Activated T-helper 17 cell treated with anti-CD3 and anti-CD28 coated beads, Interleukin-2, amount 50 U/mL, for 72 hours (primary cell): ENCODE results near the gene TTLL5. TPM values are rescaled to one million over a fixed set of nuclear protein-coding genes. Genes with fewer than 3 reads are reported as not detected.
"Not testable (repeated sequence)": the region's sequence is repeated elsewhere in the genome, so short reads cannot be mapped to it uniquely, and the experiment has no call there.

Experiments used
- ATAC-seq: fragments of 150-1000 bp; cut with Tn5 transposase; replicated peaks from 2 replicates; pipeline ENCODE4 v1.10.0; 2021; ENCODE audit warnings: mild to moderate bottlenecking, moderate library complexity
- H3K27ac Mint-ChIP-seq: one replicate; pipeline ENCODE4 v1.8.0; 2022; ENCODE audit warnings: mixed read lengths
- H3K27me3 Mint-ChIP-seq: one replicate; pipeline ENCODE4 v1.8.0; 2022; ENCODE audit warnings: mixed read lengths
- H3K36me3 Mint-ChIP-seq: one replicate; pipeline ENCODE4 v1.8.0; 2022; ENCODE audit warnings: low read depth, mild to moderate bottlenecking, mixed read lengths
- H3K4me1 Mint-ChIP-seq: one replicate; pipeline ENCODE4 v1.8.0; 2022; ENCODE audit warnings: mixed read lengths
- H3K4me3 Mint-ChIP-seq: one replicate; pipeline ENCODE4 v1.8.0; 2022; ENCODE audit warnings: mild to moderate bottlenecking, mixed read lengths
- H3K9me3 Mint-ChIP-seq: one replicate; pipeline ENCODE4 v1.8.0; 2022; ENCODE audit warnings: mixed read lengths
- total RNA-seq, 2 donors: library from RNA; stranded (reverse); gene quantifications; one replicate each; pipeline ENCODE4 v1.2.3, GENCODE V29; 2022

TTLL5 gene
- total RNA-seq, 2 donors from 2014 or later = 24.6 to 36.3 TPM

GRCh38 chr14:75904311-75904710, 243.3 kb downstream of the TTLL5 start:
- Mint-ChIP-seq H3K4me3 (no peak overlapping the region), H3K36me3 (no peaks in the 10 kb centered on the region), H3K9me3 (no peaks in the 10 kb centered on the region), H3K27ac (no peak overlapping the region), H3K27me3 (no peaks in the 10 kb centered on the region), H3K4me1 (no peaks in the 10 kb centered on the region)
- no peak for ATAC-seq

DNA sequence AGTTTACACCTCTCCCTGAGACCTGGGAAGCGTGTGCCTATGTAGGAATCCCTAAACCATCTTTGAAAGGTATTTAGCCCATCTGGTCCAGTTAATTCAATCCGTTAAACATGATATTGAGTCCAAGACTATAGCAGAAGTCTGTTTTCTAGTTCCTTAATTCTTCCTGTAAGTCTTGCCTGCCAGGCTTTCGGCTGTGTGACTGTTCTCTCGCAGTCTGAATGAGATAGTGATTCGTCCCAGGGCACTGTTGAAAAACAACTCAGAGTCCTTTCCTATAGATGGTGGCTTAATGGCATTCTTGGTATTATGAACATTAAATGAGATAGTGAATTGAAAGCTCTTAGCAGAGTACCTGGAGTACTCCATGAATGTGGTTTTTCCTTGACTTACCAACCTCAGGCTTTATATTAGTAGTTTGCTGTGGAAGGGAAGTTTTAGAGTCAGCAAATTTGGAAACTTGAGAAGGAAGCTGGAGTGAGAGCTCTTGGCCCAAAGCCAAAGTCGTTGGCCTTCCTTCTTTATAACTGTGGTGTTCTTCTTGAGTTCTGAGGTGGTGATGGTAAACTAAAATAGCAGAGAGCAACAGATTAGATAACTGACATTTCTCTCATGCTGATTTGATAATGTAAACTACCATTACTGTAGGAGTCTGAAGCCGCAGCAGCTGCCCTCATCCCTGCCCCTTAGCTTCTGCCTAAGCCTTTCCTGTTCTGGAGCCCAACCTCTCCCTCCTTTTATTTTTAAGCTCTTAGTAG, 244.3 kb downstream of the TTLL5 start:
- Mint-ChIP-seq H3K27ac (peak overlapping the region; percentile 17), H3K9me3 (no peaks in the 10 kb centered on the region), H3K4me1 (no peaks in the 10 kb centered on the region), H3K4me3 (no peak overlapping the region), H3K27me3 (no peaks in the 10 kb centered on the region), H3K36me3 (no peaks in the 10 kb centered on the region)
- ATAC-seq = no peak

DNA sequence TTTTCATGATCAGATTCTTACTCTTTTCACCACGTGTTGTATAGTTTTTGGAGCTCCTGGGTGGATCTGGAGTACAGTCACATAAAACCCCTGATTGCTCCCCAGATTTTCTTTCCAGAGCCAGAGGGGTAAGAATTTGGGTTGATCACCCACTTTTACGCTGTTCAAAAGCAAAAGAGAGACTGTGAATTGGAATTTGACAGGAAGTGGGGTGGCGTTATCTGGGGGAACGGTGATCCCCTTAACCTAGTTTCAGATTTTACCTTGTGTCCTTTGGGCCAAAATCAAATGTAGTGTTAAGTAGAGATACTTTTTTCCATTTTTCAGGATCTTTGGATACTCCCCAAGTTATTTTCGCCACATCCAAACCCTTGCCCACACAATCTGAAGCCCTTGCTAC, 245.2 kb downstream of the TTLL5 start:
- no peaks in the 10 kb centered on the region for H3K27me3 Mint-ChIP-seq
- H3K27ac Mint-ChIP-seq = no peak overlapping the region
- H3K4me1 Mint-ChIP-seq = no peaks in the 10 kb centered on the region
- no peak overlapping the region for H3K4me3 Mint-ChIP-seq
- no peak for ATAC-seq
- H3K9me3 Mint-ChIP-seq = no peaks in the 10 kb centered on the region
- no peaks in the 10 kb centered on the region for H3K36me3 Mint-ChIP-seq

GRCh38 chr14:75906680-75907280, 245.7 kb downstream of the TTLL5 start:
- ATAC-seq = peak; percentile 40
- no peak overlapping the region for H3K4me3 Mint-ChIP-seq
- no peaks in the 10 kb centered on the region for H3K27me3 Mint-ChIP-seq
- H3K9me3 Mint-ChIP-seq = no peaks in the 10 kb centered on the region
- no peak overlapping the region for H3K27ac Mint-ChIP-seq
- H3K36me3 Mint-ChIP-seq = no peaks in the 10 kb centered on the region
- no peaks in the 10 kb centered on the region for H3K4me1 Mint-ChIP-seq

DNA sequence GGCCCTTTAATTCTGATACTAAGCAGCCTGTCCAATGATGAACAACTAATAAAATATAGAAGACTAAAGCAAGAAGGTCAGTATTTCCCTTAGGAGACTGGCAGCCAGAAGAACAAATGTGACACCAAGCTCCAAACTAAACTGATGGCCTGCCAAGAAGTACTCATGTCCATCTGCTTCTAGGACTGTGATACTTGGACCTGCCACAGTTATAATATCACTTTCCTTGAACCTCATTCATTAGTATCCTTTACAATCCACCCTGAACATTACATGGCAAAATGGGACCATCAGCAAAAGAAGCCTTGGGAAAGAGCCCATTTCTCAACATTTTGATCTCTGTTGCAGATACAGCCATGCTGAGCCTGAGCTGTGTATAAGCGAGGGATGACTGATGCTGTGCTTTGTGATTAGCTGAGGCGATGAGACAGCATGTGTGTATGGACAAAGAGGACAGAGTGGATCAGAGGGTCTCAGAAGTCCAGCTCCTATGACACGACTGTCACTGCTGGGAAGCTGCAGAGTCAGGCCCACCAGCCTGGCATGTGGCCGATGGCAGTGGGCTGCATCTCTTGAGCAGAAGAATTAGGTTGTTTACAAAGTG, 246.8 kb downstream of the TTLL5 start:
- Mint-ChIP-seq H3K4me3 (no peak overlapping the region), H3K27ac (no peak overlapping the region), H3K27me3 (no peaks in the 10 kb centered on the region), H3K36me3 (no peaks in the 10 kb centered on the region), H3K4me1 (no peaks in the 10 kb centered on the region), H3K9me3 (no peaks in the 10 kb centered on the region)
- no peak for ATAC-seq

- H3K27ac Mint-ChIP-seq = peak overlapping the region; percentile 65
- no peaks in the 10 kb centered on the region for H3K4me1 Mint-ChIP-seq
- no peak overlapping the region for H3K4me3 Mint-ChIP-seq
- H3K36me3 Mint-ChIP-seq = no peaks in the 10 kb centered on the region
- no peaks in the 10 kb centered on the region for H3K9me3 Mint-ChIP-seq
- no peak for ATAC-seq
- no peaks in the 10 kb centered on the region for H3K27me3 Mint-ChIP-seq
Measured at GRCh38 chr14:75909630-75910029, 248.6 kb downstream of the TTLL5 start.

- Mint-ChIP-seq H3K27me3 (no peaks in the 10 kb centered on the region), H3K36me3 (no peaks in the 10 kb centered on the region), H3K27ac (peak overlapping the region; percentile 65), H3K4me3 (no peak overlapping the region), H3K4me1 (no peaks in the 10 kb centered on the region), H3K9me3 (no peaks in the 10 kb centered on the region)
- ATAC-seq = no peak
Measured at GRCh38 chr14:75910048-75910447, 249.0 kb downstream of the TTLL5 start.

GRCh38 chr14:75911883-75912282, 250.8 kb downstream of the TTLL5 start:
- Mint-ChIP-seq H3K4me3 (no peak overlapping the region), H3K27me3 (no peaks in the 10 kb centered on the region), H3K4me1 (no peaks in the 10 kb centered on the region), H3K9me3 (no peaks in the 10 kb centered on the region), H3K36me3 (no peaks in the 10 kb centered on the region), H3K27ac (no peak overlapping the region)
- ATAC-seq = no peak

GRCh38 chr14:75913183-75913582, 252.1 kb downstream of the TTLL5 start:
- no peaks in the 10 kb centered on the region for H3K36me3 Mint-ChIP-seq
- no peaks in the 10 kb centered on the region for H3K27me3 Mint-ChIP-seq
- no peak overlapping the region for H3K4me3 Mint-ChIP-seq
- no peak overlapping the region for H3K27ac Mint-ChIP-seq
- ATAC-seq = no peak
- no peaks in the 10 kb centered on the region for H3K4me1 Mint-ChIP-seq
- H3K9me3 Mint-ChIP-seq = no peaks in the 10 kb centered on the region

GRCh38 chr14:75915045-75915444, 254.0 kb downstream of the TTLL5 start:
- ATAC-seq = no peak
- Mint-ChIP-seq H3K4me3 (no peak overlapping the region), H3K27ac (no peak overlapping the region), H3K9me3 (no peaks in the 10 kb centered on the region), H3K4me1 (no peaks in the 10 kb centered on the region), H3K27me3 (no peaks in the 10 kb centered on the region), H3K36me3 (no peaks in the 10 kb centered on the region)

DNA sequence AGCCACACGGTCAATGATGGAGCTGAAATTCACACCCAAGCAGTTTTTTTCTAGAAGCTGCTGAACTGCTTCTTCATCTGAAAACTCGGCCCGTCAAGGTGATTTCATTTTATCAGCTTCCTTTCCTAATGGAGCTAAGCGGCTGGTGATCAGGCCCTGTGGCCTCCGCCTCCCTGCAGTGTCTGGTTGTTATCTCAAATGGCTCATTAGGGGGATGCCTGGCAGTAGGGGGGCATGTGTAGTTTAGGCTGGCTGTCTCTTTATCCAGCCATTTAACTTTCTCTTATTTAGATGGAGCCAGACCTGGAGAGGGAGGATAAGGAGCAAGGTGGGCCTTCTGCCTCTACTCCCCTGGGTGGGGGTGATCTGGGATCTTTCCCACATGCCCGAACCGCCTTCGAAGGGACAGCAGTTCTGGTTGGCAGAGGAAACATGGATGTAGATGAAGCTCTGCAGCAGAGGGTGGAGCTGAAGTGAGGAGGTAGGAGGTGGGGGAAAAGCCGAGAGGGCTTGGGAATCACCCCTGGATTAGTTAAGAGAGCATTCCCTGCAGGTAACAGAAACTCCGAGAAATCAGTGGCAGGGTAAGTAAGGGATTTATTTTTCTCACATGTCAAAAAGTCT, 256.4 kb downstream of the TTLL5 start:
- Mint-ChIP-seq H3K27me3 (no peaks in the 10 kb centered on the region), H3K36me3 (no peaks in the 10 kb centered on the region), H3K9me3 (no peaks in the 10 kb centered on the region), H3K4me3 (no peak overlapping the region), H3K4me1 (no peaks in the 10 kb centered on the region), H3K27ac (no peak overlapping the region)
- ATAC-seq = no peak

- no peaks in the 10 kb centered on the region for H3K36me3 Mint-ChIP-seq
- H3K27me3 Mint-ChIP-seq = no peaks in the 10 kb centered on the region
- H3K9me3 Mint-ChIP-seq = no peaks in the 10 kb centered on the region
- H3K27ac Mint-ChIP-seq = no peak overlapping the region
- no peak for ATAC-seq
- no peaks in the 10 kb centered on the region for H3K4me1 Mint-ChIP-seq
- no peak overlapping the region for H3K4me3 Mint-ChIP-seq
Measured at GRCh38 chr14:75917946-75918335, 256.9 kb downstream of the TTLL5 start.

DNA sequence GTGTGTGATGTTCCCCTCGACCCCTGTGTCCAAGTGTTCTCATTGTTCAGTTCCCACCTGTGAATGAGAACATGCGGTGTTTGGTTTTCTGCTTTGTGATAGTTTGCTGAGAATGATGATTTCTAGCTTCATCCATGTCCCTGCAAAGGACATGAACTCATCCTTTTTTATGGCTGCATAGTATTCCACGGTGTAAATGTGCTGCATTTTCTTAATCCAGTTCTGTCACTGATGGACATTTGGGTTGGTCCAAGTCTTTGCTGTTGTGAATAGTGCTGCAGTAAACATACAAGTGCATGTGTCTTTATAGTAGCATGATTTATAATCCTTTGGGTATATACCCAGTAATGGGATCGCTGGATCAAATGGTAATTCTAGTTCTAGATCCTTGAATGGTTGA, 259.4 kb downstream of the TTLL5 start:
- not testable (repeated sequence) for ATAC-seq, H3K36me3 Mint-ChIP-seq, H3K27me3 Mint-ChIP-seq, H3K4me3 Mint-ChIP-seq, H3K9me3 Mint-ChIP-seq, H3K4me1 Mint-ChIP-seq, H3K27ac Mint-ChIP-seq

DNA sequence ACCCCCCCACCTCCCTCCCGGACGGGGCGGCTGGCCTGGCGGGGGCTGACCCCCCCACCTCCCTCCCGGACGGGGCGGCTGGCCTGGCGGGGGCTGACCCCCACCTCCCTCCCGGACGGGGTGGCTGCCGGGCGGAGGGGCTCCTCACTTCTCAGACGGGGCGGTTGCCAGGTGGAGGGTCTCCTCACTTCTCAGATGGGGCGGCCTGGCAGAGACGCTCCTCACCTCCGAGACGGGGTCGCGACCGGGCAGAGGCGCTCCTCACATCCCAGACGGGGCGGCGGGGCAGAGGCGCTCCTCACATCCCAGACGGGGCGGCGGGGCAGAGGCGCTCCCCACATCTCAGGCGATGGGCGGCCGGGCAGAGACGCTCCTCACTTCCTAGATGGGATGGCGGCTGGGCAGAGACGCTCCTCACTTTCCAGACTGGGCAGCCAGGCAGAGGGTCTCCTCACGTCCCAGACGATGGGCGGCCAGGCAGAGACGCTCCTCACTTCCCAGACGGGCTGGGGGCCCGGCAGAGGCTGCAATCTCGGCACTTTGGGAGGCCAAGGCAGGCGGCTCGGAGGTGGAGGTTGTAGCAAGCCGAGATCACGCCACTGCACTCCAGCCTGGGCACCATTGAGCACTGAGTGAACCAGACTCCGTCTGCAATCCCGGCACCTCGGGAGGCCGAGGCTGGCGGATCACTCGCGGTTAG, 264.2 kb downstream of the TTLL5 start:
- H3K27me3 Mint-ChIP-seq, H3K4me1 Mint-ChIP-seq, H3K27ac Mint-ChIP-seq, H3K36me3 Mint-ChIP-seq, H3K4me3 Mint-ChIP-seq, H3K9me3 Mint-ChIP-seq, ATAC-seq: not testable (repeated sequence)
